HG03469 (cell line): ENCODE results near the gene DBNDD1.
"Not testable (repeated sequence)": the region's sequence is repeated elsewhere in the genome, so short reads cannot be mapped to it uniquely, and the experiment has no call there.

Source experiments
- ATAC-seq: cut with Tn5 transposase; IDR thresholded peaks from one replicate; pipeline ENCODE4 v1.9.1; 2021; ENCODE audit warnings: mild to moderate bottlenecking, moderate library complexity, moderate number of reproducible peaks; ENCODE audit not compliant: unreplicated experiment

DBNDD1 gene

GRCh38 chr16:90012991-90013745, 6.1 kb downstream of the DBNDD1 start:
- no peak for ATAC-seq

- ATAC-seq: no peak
Measured at GRCh38 chr16:90011908-90012501, 7.3 kb downstream of the DBNDD1 start.

GRCh38 chr16:90011508-90011819, 7.8 kb downstream of the DBNDD1 start:
- ATAC-seq: no peak

- ATAC-seq: no peak
Measured at GRCh38 chr16:90010676-90011507, 8.4 kb downstream of the DBNDD1 start.

- no peak for ATAC-seq
Measured at GRCh38 chr16:90009172-90009899, 9.9 kb downstream of the DBNDD1 start.

- no peak for ATAC-seq
Measured at GRCh38 chr16:90008708-90009145, 10.5 kb downstream of the DBNDD1 start.

- ATAC-seq: not testable (repeated sequence)
Measured at GRCh38 chr16:90007635-90008234, 11.5 kb downstream of the DBNDD1 start.

- no peak for ATAC-seq
Measured at GRCh38 chr16:90007015-90007414, 12.2 kb downstream of the DBNDD1 start.

- ATAC-seq: no peak
Measured at GRCh38 chr16:90005956-90006663, 13.1 kb downstream of the DBNDD1 start.

GRCh38 chr16:90004577-90004976, 14.7 kb downstream of the DBNDD1 start:
- ATAC-seq: no peak

- ATAC-seq: no peak
Measured at GRCh38 chr16:90002759-90003158, 16.5 kb downstream of the DBNDD1 start.

GRCh38 chr16:90001761-90002503, 17.3 kb downstream of the DBNDD1 start:
- no peak for ATAC-seq

GRCh38 chr16:90000733-90001427, 18.4 kb downstream of the DBNDD1 start:
- no peak for ATAC-seq

- ATAC-seq: no peak
Measured at GRCh38 chr16:89999831-90000574, 19.3 kb downstream of the DBNDD1 start.

GRCh38 chr16:89996178-89996489, 23.1 kb downstream of the DBNDD1 start:
- no peak for ATAC-seq

GRCh38 chr16:89995475-89996177, 23.6 kb downstream of the DBNDD1 start:
- not testable (repeated sequence) for ATAC-seq

GRCh38 chr16:89994721-89995474, 24.4 kb downstream of the DBNDD1 start:
- ATAC-seq: not testable (repeated sequence)
